IPS-11a (cell line): ENCODE results near the gene DGKB.

Source experiments
- H3K4me3 ChIP-seq: one replicate; pipeline ENCODE4 v1.5.1; 2013; ENCODE audit warnings: low read depth, low read length, control low read depth

The DGKB gene

DNA sequence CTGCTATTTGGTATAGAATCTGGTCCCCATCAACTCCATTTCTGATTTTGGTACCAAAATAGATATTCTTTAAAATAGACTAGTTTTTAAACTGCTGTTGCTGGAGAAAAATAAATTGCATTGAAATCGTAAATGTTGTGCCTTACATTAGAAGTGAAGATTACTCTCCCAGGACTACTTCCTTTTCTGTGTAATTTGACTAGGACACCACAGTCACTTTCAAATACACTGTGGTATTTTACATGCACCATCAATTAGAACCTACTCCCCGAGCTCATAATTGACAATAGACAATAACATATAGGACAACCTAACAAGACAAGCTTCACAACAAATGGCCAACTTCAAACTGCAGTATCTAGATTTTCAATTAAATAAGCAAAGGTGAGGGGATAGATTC is 211.5 kb downstream of the DGKB start:
- no peak overlapping the region for H3K4me3 ChIP-seq

DNA sequence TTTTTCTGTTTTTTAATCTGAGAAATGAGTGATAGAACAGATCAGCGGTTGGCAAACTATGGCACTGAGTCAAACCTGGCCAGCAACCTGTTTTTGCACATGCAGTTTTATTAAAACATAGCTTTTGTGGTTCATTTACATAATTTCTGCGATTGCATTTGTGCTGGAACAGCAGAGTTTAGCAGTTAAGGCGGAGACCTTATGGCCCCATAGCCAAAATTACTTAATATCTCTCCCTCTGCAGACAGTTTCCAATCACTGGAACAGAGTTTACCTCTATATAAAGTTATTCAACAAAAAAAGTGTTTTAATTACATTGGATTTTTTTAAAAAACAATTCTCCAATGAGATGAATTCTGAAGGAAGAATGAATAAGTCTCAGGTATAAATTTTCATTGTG is 212.1 kb downstream of the DGKB start:
- H3K4me3 ChIP-seq = no peak overlapping the region

DNA sequence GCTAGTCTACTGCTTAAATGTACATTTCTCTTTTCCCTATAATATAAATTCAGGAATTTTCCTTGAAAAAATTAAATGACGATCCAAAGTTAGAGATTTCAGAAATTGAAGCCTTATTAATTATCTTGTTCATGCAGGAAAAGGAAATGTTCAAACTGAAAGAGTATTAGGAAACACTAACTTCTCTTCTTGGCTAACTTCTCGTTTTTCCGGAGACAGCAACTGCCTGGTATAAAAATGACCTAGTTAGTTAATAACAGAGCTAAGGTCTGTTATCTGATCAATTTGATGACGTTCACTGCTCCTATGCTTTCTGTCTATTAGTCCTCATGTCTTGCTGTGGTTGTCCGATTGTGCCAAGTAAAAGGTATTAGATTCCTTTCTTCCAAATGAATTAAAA is 212.5 kb downstream of the DGKB start:
- no peak overlapping the region for H3K4me3 ChIP-seq

DNA sequence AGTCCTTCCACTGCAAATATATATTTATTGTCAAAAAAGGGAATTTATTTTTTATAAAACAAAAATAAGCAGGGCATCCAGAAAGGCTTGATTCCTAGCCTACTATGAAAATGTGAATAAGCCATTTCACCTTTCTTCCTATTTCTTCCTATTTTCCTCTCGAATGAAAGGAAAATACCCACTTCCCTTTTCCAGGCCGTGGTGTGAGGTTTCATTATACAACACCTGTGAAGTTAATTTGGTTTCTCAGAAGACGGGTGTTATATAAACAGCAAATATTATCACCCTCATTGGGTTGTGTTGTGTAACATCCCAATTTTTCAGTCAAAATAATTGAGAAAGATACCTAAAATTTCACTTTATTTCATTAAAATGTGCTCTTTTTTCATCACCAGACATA is 214.3 kb downstream of the DGKB start:
- no peak overlapping the region for H3K4me3 ChIP-seq

DNA sequence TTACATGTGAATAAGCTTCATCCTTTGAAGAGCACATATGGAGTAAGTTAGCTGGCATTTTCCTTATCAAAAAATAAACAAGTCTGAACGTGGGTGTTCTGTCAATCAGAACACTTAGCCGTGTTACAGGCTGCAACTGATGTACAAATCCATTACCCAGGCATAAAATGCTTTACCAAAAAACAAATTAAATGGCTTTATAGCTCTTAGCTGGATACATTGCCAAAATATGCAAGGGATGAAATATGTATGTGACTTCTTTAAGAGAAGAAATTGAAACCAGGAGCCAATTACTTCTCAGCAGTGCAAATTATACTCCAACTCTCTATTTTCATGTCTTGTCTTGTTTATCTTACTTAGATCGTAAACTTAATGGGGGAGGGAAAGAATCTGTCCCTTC is 214.8 kb downstream of the DGKB start:
- H3K4me3 ChIP-seq = no peak overlapping the region

DNA sequence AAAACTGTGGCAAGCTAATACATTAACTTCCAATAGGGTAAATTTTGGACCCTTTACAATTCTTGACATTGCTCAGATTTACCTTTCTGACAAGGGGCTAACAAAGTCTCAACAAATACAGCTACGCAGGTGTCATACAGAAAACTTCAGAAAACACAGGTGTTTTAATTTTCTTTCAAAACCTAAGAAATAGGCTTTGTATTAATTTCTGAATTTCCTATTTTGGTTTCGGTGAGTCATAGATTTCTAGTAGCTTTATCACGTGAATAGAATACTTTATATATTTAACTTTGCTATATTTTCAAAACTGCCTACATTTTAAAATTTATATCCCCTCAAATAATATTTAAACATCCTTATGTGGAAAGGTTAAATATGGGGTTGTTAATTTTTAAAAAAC is 215.3 kb downstream of the DGKB start:
- no peak overlapping the region for H3K4me3 ChIP-seq

DNA sequence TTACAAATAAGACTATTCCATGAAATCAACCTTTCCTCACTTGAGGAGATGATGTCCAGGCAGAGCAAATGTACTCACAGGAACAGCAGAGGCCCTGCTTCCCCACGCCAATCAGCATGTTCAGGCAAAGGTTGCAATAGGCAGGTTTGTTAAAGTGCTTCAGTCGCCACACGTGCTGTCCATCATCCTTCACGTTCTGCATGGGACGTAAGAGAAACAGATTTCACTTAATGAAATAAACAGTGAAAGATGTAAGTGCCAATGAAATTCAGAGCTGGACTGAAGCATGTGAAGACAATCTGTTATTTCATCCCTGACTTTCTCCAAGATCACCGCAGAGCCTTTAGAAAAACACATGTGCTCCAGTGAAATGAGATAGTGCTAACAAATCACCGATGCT is 217.4 kb downstream of the DGKB start:
- no peak overlapping the region for H3K4me3 ChIP-seq

DNA sequence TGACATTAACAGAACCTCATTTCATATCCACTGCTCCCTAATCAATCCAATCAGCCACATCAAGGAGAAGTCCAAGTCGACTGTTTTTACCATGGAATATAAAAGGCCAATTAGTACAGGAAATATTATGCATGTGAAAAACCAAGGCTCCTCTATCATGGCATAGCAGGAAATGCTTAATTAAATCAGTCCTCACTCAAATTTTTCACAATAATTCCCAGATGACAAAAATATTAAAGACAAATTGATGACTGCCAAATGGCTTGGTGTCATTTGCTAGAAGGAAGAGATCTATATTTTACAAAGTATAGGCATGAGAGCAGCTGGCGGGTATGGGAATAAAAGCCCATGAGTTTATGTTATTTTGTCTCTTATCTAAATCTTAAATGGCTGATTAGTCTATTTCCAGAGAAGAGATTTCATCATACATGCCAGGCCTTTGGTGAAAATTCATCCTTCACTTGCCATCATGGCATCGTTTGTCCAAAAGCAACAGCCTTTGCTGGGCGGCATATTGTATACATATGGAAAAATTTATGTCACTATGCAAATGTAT is 219.6 kb downstream of the DGKB start:
- H3K4me3 ChIP-seq = no peak overlapping the region

DNA sequence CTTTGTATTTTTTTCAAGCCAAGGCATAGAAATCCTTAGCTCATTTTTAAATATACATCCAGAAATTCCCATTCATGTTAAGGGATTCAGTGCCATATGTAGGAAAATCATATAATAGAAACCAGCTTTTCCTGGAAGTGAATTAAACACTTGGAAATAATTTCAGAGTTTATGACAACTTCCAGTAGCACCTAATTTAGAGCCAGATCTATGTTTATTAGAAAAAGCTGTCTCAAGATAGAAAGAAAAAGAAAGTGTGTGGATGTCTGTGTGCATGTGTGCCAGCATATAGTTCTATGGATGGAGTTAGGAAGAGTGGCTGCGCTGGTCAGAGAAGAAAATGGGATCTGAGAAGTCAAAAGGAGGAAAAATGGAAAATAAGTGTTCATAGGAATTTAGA is 225.7 kb downstream of the DGKB start:
- no peak overlapping the region for H3K4me3 ChIP-seq

DNA sequence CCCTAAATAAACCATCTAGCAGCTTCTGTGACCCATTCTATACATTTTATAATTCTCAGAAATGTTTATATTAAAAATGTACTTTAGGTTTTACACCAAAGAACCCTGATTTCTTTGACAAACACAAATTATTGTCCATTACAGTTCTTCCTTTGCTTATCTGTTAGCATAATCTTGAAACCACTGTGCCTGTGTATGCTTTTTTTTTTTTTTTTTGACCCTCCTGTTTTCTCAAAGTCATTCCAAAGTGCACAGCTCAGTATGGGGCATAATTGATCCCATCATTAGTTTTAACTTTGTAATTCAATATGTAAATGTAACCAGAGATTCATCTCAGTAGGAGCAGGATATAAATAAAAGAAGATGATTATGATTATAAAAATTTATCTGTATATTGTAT is 229.3 kb downstream of the DGKB start:
- H3K4me3 ChIP-seq = no peak overlapping the region

DNA sequence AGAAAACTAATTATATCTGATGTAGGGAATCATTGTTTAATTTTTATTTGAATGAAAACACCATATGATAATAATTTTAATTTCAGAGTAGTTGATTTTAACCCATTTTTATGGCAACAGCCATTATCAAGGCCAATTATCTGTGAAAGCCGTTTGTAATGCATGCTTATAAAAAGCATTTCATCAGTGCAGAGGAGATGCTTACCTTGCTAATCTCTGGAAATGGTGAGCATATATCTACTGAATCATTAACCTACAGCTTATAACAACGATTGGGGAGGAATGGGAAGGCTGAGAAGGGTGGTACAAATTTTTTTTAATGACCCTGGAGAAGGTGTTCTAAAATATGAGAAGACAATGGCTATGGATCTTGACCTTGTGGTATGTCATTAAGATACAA is 235.6 kb downstream of the DGKB start:
- H3K4me3 ChIP-seq = no peak overlapping the region

DNA sequence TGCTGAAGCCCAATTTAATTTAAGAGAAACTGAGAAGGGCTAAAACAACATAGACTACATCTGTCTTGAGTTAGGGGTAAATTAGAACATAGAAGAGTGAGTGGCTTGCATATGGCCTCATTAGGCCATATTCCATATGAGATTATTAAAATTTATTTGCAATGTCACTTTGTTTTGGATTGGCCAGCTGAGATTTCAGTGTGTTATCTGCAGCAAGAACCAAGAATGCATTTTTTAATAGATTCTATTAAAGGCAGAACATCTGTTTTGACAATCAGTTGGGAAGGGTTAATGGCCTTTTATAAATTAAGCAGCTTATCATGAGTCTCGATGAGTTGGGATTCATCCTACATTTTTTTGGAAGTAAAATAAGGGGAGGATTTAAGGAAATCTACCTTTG is 236.2 kb downstream of the DGKB start:
- no peak overlapping the region for H3K4me3 ChIP-seq

DNA sequence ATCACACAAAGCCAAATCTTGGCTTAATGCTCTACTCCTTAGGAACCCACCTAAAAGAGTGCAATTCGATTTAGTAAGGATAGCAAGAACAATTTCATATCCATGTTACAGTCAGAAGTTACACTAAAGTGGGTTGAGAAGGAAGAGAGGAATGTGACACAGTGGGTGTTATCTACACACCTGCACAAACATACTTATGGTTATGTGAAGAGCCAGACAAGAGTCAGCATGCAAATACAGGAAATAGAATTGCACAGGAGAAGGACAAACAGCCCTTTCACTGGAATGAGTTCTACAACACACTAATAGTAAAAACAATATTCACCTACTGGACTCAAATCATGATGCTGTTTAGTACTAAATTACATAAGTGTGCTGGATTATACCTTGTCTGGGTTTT is 262.8 kb downstream of the DGKB start:
- no peak overlapping the region for H3K4me3 ChIP-seq

DNA sequence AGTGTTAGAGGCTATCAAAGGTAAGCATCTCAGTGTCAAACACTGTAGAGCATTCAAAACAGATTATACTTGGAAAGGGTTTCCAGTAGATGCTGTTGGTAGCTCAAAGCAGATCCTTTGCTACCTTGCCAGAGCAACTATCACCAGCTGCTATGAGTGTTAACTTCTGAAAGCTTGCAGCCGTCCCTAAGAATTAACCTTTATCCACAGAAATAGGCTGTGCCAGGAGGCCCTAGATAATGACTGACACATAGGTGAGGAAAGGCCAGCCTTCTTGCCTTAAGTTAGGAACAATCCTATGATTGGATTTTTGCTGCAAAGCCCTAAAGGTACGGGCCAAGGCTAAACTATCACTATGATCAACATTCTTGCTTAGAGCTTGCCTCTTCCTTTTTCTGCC is 263.2 kb downstream of the DGKB start:
- H3K4me3 ChIP-seq = no peak overlapping the region

DNA sequence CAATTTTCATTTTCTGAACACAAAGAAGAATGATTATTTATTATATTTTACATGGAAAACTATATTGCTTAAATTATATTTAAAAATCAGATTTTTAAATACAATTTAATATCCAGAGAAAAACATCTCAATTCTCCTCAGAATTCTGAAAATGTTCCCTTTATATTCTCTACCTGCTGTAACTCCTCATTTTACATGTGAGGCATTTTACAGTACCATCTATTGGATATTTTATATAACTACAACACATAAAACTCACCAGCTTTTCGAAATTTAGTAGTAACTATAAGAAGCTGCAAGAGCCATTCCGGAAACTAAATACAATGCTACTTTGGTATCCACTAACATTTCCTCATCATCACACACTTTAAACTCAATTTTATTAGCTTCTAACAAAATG is 264.6 kb downstream of the DGKB start:
- no peak overlapping the region for H3K4me3 ChIP-seq

DNA sequence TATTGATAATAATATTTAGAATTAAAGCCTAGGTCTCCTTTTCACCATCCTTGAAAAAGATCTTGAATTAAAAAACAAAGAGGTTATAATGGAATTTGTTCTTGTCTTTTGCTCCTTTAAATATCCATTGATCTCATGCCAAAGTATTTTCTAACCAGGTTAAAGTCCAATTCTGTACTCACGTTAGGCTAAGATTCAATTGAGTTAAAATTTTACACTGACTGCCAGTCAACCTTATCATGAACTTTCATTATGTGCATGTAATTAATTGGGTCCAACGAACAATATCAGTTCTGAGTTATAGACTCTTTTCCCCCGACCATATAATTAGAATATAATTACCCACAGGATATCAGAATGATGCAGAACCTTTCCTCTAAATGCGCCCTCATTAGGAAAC is 266.6 kb downstream of the DGKB start:
- H3K4me3 ChIP-seq = no peak overlapping the region

DNA sequence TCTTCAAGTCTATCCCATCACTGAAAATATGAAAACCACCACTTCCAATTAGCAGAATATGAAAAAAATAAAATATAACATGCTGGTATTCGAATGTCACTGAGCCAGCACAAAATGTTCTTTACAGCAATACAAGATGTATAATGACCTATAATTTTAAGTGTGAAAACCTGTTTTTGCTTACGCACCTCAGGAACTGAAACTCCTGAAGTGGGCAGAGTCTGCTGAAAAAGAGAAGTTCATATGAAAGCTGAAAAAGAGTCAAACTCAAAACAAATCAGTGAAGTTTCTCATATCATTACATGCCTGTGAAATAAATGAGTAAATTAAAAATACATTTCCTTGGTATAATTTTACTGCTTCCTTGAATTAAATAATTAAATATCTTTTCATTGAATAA is 272.5 kb downstream of the DGKB start:
- H3K4me3 ChIP-seq = no peak overlapping the region

DNA sequence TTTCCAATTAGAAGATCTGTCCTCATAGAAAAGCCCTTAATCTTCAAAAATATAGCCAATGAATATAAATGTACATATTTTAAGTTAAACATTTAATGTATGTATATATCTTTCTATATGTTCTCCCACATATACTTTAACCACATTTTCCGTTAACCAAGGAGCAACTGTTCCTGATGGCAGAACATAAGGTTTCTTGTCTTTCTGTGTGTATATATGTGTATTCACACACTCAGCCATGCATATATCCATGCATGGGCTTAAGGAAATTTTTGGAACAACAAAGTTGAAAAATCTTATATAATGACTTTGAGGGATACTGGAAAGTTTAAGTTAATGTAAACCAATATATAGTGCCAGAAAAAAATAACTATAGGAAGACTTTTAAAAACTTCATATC is 274.0 kb downstream of the DGKB start:
- no peak overlapping the region for H3K4me3 ChIP-seq

DNA sequence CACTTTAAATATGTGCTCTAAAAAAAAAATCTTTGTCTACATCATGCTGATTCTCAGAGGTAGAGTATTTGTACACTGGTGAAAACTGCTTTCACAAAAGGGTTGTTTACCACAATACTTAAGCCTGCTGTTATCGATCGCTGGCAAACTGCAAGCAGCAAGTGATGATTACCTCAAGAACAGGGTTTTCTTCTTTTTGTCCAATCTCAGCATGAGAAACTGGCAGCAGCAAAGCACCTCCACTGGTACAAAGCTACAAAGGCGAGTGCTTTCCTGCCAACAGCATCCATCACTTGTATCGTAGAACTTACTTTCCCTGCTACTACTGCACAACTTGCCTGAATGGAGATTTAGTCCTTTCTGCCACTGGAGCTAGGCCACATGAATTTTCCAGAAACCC is 276.5 kb downstream of the DGKB start:
- no peak overlapping the region for H3K4me3 ChIP-seq

DNA sequence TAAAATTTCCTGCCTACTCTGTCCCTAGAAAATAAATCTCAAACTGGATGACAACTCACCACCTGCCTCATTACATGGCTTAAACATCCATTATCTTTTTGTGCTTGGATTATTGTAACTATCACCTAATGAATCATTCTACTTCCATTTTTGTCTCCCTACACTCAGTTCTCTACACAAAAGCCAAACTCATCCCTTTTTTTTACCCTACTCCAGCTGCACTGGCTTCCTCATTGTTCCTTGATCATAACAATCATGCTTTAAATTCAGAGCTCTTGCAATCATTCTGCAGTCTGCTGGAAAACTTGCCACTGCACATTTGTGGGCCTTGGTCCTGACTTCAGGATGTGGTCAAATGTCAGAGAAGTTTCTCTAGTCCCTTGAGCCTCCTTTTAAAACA is 280.0 kb downstream of the DGKB start:
- no peak overlapping the region for H3K4me3 ChIP-seq

DNA sequence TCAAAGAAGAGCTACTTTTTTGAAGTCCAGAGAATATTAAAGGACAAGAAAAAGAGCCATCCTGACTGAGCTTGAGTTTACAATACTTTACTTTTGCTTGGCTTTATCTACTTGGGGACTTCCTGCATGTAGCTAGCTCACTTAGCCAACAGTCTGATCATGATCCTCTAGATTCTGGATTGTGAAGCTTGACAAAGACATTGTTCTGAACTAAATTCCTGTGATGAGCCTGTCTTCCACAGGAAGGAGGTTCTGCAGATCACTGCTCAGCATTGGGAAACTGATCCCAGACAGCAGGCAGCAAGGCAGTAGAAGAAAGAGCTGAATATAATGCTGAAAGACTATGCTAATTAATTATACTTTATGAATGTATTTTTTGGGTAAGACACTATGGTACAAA is 296.4 kb downstream of the DGKB start:
- H3K4me3 ChIP-seq = no peak overlapping the region

DNA sequence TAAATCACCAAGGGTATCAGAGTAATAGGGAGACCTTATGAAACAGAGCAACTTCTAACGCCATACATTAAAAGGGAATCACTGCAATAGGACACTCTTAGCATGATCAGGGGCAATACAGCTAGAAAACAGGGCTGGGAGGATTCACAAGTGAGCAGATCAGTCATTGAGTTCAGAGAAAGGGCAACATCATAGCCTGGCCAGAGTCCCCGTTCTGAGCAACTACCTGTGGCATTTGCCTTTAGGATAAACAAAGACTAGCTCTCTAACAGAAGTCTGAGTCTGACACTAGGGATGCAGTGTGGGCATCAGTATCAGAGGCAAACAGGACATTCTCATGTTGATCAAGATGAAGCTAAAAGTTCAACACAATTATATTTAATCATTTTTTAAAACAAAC is 297.9 kb downstream of the DGKB start:
- H3K4me3 ChIP-seq = no peak overlapping the region

DNA sequence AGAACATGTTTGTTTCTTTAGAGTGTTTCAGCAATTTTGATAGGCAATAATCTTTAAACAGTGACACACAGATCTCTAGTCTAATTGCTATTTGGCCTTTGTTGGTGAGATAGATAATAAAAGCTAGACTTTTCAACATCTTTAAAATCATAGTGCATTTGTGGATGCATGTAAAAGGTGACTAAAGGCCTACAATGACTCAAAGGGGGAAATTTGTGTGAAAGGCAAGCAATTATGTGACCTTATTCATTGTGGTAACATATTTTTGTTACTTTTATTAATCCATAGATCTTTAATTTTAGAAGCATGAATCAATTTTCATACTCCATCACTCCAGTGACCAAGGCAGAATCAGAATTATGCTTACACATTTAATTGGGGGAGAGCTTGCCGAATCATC is 299.7 kb downstream of the DGKB start:
- H3K4me3 ChIP-seq = no peak overlapping the region
